Hematopoietic multipotent progenitor cell treated with erythropoietin and hydrocortisone succinate and interleukin-3 and kit ligand, for 17 days (in vitro differentiated cells): ENCODE results near the gene HSPA6.
A peak's percentile ranks its signal among the peaks of the same experiment; 100 is the strongest.
"Not testable (repeated sequence)": the region's sequence is repeated elsewhere in the genome, so short reads cannot be mapped to it uniquely, and the experiment has no call there.

Source experiments
- DNase-seq: peaks from one replicate; pipeline ENCODE4 v3.0.0-alpha.2; 2015; ENCODE audit warnings: low spot score

The HSPA6 gene

GRCh38 chr1:161523817-161524741 lies at the start of gene HSPA6:
TSS of gene HSPA6 (plus strand) at chr1:161524540. CDS start at chr1:161524659, 119 bp downstream.
- DNase-seq: peak; percentile 94

- DNase-seq: not testable (repeated sequence)
These were observed 46.6 kb upstream of the HSPA6 start for GRCh38 chr1:161477711-161478110.

- no peak for DNase-seq
These were observed 45.4 kb upstream of the HSPA6 start for GRCh38 chr1:161478985-161479384.

- DNase-seq: no peak
These were observed 43.8 kb upstream of the HSPA6 start for GRCh38 chr1:161480381-161481035.

GRCh38 chr1:161481624-161482392 lies 42.5 kb upstream of the HSPA6 start:
- DNase-seq: no peak

- DNase-seq: no peak
These were observed 41.7 kb upstream of the HSPA6 start for GRCh38 chr1:161482610-161483009.

- no peak for DNase-seq
These were observed 41.0 kb upstream of the HSPA6 start for GRCh38 chr1:161483361-161483760.

- no peak for DNase-seq
These were observed 39.7 kb upstream of the HSPA6 start for GRCh38 chr1:161484613-161485012.

- DNase-seq: peak; percentile 90
These were observed 37.3 kb upstream of the HSPA6 start for GRCh38 chr1:161486806-161487741.

- no peak for DNase-seq
These were observed 32.9 kb upstream of the HSPA6 start for GRCh38 chr1:161491472-161491871.

- DNase-seq: no peak
These were observed 31.5 kb upstream of the HSPA6 start for GRCh38 chr1:161492827-161493226.

GRCh38 chr1:161494091-161494735 lies 30.1 kb upstream of the HSPA6 start:
- peak; percentile 42 for DNase-seq

GRCh38 chr1:161495490-161495889 lies 28.9 kb upstream of the HSPA6 start:
- no peak for DNase-seq

GRCh38 chr1:161497961-161498360 lies 26.4 kb upstream of the HSPA6 start:
- DNase-seq: no peak

- no peak for DNase-seq
These were observed 25.7 kb upstream of the HSPA6 start for GRCh38 chr1:161498646-161499045.

- DNase-seq: no peak
These were observed 25.0 kb upstream of the HSPA6 start for GRCh38 chr1:161499099-161500039.

- no peak for DNase-seq
These were observed 23.1 kb upstream of the HSPA6 start for GRCh38 chr1:161501234-161501633.

GRCh38 chr1:161502181-161502580 lies 22.2 kb upstream of the HSPA6 start:
- DNase-seq: no peak

- no peak for DNase-seq
These were observed 21.5 kb upstream of the HSPA6 start for GRCh38 chr1:161502641-161503393.
